GM19463 (cell line): Measurements from ENCODE around the gene SPDYC.

Experiments
- ATAC-seq: cut with Tn5 transposase; IDR thresholded peaks from one replicate; pipeline ENCODE4 v1.9.1; 2021; ENCODE audit warnings: mild to moderate bottlenecking, moderate library complexity; ENCODE audit not compliant: unreplicated experiment

Gene SPDYC

GRCh38 chr11:65205602-65205967 lies 35.6 kb downstream of the SPDYC start:
- ATAC-seq, result no peak

DNA sequence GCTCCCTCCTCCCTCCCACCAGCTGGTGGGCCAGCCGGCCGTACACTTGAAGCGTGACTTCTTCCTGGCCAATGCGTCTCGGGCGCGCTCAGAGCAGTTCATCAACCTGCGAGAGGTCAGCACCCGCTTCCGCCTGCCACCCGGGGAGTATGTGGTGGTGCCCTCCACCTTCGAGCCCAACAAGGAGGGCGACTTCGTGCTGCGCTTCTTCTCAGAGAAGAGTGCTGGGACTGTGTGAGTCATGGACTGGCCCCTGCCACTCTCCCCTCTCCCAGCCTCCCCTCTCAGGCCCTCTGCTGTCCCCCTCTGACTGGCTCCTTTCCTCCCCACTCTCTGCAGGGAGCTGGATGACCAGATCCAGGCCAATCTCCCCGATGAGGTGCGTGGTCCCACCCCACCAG lies 36.4 kb downstream of the SPDYC start:
- ATAC-seq, result no peak

- ATAC-seq, result no peak
Measured at GRCh38 chr11:65206901-65207300, 36.9 kb downstream of the SPDYC start.

DNA sequence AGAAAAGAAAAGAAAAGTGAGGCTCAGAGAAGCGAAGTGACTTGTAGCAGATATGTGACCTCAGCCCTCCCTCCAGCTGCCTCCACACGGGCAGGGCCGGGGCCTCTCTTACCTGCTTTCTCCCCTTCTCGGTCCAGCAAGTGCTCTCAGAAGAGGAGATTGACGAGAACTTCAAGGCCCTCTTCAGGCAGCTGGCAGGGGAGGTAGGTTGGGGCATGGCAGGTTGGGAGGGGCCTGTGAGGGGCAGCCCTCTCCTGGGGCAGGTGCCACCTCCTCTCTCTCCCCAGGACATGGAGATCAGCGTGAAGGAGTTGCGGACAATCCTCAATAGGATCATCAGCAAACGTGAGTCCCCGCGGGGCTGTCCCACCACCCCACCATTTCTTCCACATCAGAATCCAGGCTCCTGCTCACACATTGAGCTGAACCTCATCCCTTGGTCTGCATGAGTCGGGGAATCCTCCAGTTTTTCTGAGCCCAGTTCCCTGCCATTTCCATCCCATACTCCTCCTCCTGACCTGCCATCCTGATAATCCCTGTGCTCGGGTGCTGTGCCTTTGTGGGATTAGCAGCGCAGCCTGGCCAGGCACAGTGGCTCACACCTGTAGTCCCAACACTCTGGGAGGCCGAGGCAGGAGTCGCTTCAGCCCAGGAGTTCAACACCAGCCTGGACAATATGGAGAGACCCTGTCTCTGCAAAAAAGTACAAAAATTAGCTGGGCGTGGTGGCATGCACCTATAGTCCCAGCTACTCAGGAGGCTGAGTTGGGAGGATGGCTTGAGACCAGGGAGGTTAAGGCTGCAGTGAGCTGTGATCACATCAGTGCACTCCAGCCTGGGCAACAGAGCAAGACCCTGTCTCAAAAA lies 38.1 kb downstream of the SPDYC start:
- ATAC-seq, result no peak

DNA sequence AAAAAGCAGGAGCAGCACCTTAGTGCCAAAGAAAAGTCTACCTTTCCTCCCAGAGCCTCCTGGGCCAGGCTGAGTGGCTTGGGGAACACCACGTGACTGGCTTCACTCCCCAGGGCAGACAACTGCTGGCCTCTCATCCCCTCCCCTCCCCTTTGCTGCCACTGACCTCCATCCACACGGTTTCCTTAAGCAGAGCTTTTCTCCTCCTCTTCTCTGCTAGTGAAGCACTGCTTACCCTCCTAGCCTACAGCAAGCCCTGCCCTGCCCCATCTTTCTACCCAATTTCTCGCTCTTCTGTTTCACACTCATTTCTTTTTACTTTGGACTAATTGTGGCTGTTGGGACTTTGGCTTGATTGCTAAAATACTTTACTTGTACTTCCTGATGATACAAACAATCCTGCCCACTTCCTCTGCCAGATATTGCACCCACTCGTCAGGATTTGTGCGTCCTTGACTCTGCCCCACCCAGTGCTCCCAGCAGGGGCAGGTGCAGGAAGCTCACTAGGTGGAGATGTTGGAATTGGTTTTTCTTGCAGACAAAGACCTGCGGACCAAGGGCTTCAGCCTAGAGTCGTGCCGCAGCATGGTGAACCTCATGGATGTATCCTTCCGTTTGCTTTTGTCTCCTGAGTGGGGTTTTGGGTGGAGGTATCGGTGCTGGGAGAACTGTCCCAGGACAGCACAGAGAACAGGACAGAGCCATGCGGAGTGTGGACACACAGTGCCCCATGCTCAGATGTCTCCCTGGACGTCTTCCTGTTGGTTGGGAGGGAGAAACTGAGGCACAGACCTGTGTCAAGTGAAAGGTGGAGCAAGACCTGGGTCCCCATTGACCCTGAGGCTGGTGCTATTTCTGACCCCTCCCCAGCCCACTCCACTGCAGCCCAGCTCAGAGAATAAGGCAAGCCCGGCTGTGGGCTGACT lies 39.0 kb downstream of the SPDYC start:
- ATAC-seq, result no peak

DNA sequence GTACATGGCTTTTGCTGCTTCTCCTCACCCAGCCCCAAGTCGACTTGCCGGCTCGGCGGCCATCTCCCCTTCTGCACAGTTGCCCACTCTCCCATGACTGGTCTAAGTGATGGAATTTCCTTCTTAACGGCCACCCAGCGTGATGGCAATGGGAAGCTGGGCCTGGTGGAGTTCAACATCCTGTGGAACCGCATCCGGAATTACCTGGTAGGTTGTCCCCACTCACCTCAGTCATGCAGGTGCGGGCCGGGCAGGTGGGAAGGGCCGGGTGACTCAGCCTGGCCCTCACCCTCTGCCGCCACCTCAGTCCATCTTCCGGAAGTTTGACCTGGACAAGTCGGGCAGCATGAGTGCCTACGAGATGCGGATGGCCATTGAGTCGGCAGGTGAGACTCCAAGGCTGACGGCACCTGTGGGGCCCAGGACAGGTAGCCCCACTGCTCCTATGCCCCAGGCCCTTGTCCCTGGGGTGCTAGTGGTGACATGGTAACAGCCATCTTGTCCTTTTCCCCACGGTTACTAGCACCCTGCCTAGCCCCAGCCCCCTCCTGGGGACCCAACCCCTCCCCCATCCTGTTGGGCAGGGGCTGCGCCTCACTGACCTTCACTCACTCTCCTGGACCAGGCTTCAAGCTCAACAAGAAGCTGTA lies 39.8 kb downstream of the SPDYC start:
- no peak for ATAC-seq

DNA sequence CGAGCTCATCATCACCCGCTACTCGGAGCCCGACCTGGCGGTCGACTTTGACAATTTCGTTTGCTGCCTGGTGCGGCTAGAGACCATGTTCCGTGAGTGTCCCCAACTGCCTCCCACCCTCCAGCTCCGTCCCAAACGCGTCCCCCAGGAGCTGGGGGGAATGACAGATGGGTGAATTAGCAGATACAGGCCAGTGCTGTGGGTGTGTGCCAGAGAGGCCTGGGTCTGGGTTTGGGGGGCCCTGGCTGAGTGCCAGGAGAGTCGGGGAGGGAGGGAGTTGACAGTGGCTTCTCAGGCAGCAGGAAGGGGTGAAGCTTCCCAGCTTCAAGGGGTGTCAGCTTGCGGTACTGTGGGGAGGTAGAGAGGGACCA lies 40.3 kb downstream of the SPDYC start:
- ATAC-seq, result no peak

GRCh38 chr11:65210748-65211147 lies 40.7 kb downstream of the SPDYC start:
- no peak for ATAC-seq

DNA sequence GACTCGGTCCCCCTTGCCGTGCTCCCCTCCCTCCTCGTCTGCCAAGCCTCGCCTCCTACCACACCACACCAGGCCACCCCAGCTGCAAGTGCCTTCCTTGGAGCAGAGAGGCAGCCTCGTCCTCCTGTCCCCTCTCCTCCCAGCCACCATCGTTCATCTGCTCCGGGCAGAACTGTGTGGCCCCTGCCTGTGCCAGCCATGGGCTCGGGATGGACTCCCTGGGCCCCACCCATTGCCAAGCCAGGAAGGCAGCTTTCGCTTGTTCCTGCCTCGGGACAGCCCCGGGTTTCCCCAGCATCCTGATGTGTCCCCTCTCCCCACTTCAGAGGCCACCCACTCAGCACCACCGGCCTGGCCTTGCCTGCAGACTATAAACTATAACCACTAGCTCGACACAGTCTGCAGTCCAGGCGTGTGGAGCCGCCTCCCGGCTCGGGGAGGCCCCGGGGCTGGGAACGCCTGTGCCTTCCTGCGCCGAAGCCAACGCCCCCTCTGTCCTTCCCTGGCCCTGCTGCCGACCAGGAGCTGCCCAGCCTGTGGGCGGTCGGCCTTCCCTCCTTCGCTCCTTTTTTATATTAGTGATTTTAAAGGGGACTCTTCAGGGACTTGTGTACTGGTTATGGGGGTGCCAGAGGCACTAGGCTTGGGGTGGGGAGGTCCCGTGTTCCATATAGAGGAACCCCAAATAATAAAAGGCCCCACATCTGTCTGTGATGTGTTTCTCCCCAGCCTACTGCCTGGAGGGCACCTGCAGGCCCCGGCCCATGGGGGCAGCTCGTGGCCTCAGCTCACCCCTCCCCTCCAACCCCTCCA lies 41.5 kb downstream of the SPDYC start:
- ATAC-seq, result no peak

- no peak for ATAC-seq
Measured at GRCh38 chr11:65212226-65212801, 42.3 kb downstream of the SPDYC start.

GRCh38 chr11:65213322-65214211 lies 43.5 kb downstream of the SPDYC start:
- ATAC-seq, result no peak

GRCh38 chr11:65214212-65214845 lies 44.3 kb downstream of the SPDYC start:
- ATAC-seq, result no peak

GRCh38 chr11:65215441-65216076 lies 45.5 kb downstream of the SPDYC start:
- no peak for ATAC-seq

GRCh38 chr11:65216830-65217229 lies 46.8 kb downstream of the SPDYC start:
- ATAC-seq, result no peak

- ATAC-seq, result no peak
Measured at GRCh38 chr11:65217441-65218423, 47.7 kb downstream of the SPDYC start.

DNA sequence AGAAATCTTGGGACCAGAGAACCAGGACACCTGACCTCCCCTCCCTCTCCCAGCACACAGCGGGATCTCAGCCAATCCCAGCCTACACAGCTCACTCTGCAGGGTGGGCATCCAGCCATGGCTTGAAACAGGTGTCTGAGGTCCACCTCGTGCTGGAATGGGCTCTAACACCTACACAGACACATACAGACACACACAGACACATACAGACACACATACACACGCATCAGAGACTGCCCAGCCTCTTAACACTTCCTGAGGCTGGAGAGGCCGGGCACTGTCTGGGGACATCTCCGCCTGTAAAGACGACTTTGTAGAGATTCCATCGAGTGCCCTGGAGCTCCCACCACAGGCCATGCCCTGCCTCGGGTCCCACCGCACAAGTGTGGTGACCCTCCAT lies 48.4 kb downstream of the SPDYC start:
- no peak for ATAC-seq

DNA sequence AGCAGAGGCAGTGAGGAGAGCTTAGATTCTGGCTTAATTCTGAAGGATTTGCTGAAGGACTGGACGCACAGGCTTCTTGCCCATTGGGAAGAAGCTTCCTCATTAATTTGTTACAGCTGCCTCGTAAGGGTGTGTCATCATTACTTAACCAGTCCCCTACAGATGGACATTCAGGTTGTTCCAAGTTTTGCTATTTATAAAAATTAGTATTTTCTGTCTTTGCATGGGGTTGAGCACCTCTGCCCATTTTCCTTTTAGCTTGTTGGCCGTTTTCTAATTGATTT lies 49.8 kb downstream of the SPDYC start:
- no peak for ATAC-seq
